OCI-LY1 (cell line): Measurements from ENCODE around the gene ACHE.

Experiments
- H2AFZ ChIP-seq: fragments of 200-600 bp; sonication (generic), shearing (Covaris generic); 2 replicates; pipeline ENCODE4 v1.6.0; 2014; ENCODE audit warnings: antibody characterized with exemption, mild to moderate bottlenecking, low read length
- H3F3A ChIP-seq: fragments of 200-600 bp; sonication (generic), shearing (Covaris generic); 2 replicates; pipeline ENCODE4 v1.6.0; 2014; ENCODE audit warnings: mild to moderate bottlenecking, antibody characterized with exemption, low read length, moderate library complexity; ENCODE audit not compliant: insufficient read depth
- H3K27ac ChIP-seq: fragments of 200-600 bp; sonication (generic); 2 replicates; pipeline ENCODE4 v1.5.1; 2014; ENCODE audit warnings: low read length, mixed run types, mild to moderate bottlenecking, low read depth; ENCODE audit not compliant: poor library complexity, severe bottlenecking
- H3K27me3 ChIP-seq: fragments of 200-600 bp; sonication (generic); 2 replicates; pipeline ENCODE4 v1.6.0; 2014; ENCODE audit warnings: antibody characterized with exemption, mild to moderate bottlenecking, low read length, moderate library complexity; ENCODE audit not compliant: insufficient read depth
- H3K36me3 ChIP-seq: fragments of 200-600 bp; sonication (generic); 2 replicates; pipeline ENCODE4 v1.6.1; 2014; ENCODE audit warnings: mild to moderate bottlenecking, antibody characterized with exemption, low read length, moderate library complexity, mixed read lengths; ENCODE audit not compliant: insufficient read depth
- H3K4me1 ChIP-seq: fragments of 200-600 bp; sonication (generic); 2 replicates; pipeline ENCODE4 v1.5.1; 2014; ENCODE audit warnings: mild to moderate bottlenecking, low read length, moderate library complexity; ENCODE audit not compliant: insufficient read depth, severe bottlenecking
- H3K4me2 ChIP-seq: fragments of 200-600 bp; sonication (generic), shearing (Covaris generic); 2 replicates; pipeline ENCODE4 v1.6.1; 2014; ENCODE audit warnings: low read length
- H3K4me3 ChIP-seq: fragments of 200-600 bp; sonication (generic); 2 replicates; pipeline ENCODE4 v1.5.1; 2014; ENCODE audit warnings: low read length, low read depth, mild to moderate bottlenecking, mixed read lengths; ENCODE audit not compliant: poor library complexity, severe bottlenecking
- H3K79me2 ChIP-seq: fragments of 200-600 bp; shearing (Covaris generic); 2 replicates; pipeline ENCODE4 v1.6.1; 2016; ENCODE audit warnings: mixed run types, low read length, mixed read lengths; ENCODE audit not compliant: insufficient read depth
- H3K9ac ChIP-seq: fragments of 200-600 bp; sonication (generic), shearing (Covaris generic); 2 replicates; pipeline ENCODE4 v1.6.1; 2014; ENCODE audit warnings: mild to moderate bottlenecking, low read length, mixed read lengths
- H3K9me2 ChIP-seq: fragments of 200-600 bp; sonication (generic), shearing (Covaris generic); 2 replicates; pipeline ENCODE4 v1.6.1; 2014; ENCODE audit warnings: low read depth, mild to moderate bottlenecking, low read length, mixed read lengths
- H3K9me3 ChIP-seq: fragments of 200-600 bp; shearing (Covaris generic); 2 replicates; pipeline ENCODE4 v1.6.1; 2014; ENCODE audit warnings: low read length, mixed read lengths
- H4K20me1 ChIP-seq: fragments of 200-600 bp; sonication (generic), shearing (Covaris generic); 2 replicates; pipeline ENCODE4 v1.6.0; 2016; ENCODE audit warnings: mild to moderate bottlenecking, low read length; ENCODE audit not compliant: insufficient read depth
- EZH2 ChIP-seq: fragments of 200-600 bp; sonication (generic), shearing (Covaris generic); IDR thresholded peaks from 2 replicates; pipeline ENCODE4 v1.8.0; 2017; ENCODE audit warnings: borderline replicate concordance, mixed run types, mild to moderate bottlenecking, antibody characterized with exemption, low read length, moderate library complexity, mixed read lengths
- TF ChIP-seq, protein P1 (sequence below): fragments of 200-600 bp; sonication (generic), shearing (Covaris generic); IDR thresholded peaks from 2 replicates; pipeline ENCODE4 v1.5.1; 2017; ENCODE audit warnings: mild to moderate bottlenecking, antibody characterized with exemption, low read length, moderate library complexity, mixed read lengths

ACHE gene

DNA sequence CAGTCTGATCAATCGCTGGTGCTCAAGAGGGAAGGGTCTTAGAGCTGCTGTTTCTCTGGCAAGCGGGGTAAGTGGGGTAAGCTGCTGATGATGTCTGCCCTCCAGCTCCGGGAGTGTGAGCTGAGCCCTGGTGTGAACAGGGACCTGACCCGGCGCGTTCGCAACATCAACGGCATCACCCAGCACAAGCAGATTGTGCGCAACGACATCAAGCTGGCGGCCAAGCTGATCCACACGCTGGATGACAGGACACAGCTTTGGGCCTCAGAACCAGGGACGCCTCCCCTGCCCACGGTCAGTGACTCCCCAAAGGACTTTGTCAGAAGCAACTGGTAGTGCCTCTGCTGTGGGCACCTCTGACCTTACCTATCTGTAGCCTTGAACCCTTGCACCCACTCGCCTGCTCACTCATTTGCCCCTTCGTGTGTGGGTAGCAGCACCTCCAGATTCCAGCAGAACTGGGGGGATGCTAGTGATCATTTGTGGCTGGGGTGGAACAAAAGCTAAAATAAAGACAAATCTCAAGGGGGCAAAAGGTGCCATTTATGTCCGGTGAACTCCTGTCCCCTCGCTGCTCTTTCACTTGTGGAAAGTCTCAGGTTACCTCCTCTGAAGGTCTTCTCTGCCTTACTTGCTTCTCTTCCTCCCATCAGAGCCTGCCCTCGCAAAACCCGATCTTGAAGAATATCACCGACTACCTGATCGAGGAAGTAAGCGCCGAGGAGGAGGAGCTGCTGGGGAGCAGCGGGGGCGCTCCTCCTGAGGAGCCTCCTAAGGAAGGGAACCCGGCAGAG lies 9.3 kb downstream of the ACHE start:
- H3K36me3 ChIP-seq: peaks cover 72% of the 10 kb centered on the region
- no peaks in the 10 kb centered on the region for H3K9me2 ChIP-seq
- no peak overlapping the region for H2AFZ ChIP-seq
- H3K9ac ChIP-seq: no peak overlapping the region
- H4K20me1 ChIP-seq: no peaks in the 10 kb centered on the region
- peak overlapping the region; percentile 78; the same call in 1 of the 2 replicates for H3K4me2 ChIP-seq
- H3F3A ChIP-seq: 0 out of 2 replicates have a peak, but pooled peaks cover 6% of the 10 kb centered on the region
- H3K27me3 ChIP-seq: 0 out of 2 replicates have a peak, but pooled peaks cover 4% of the 10 kb centered on the region
- no peaks in the 10 kb centered on the region for H3K79me2 ChIP-seq
- H3K9me3 ChIP-seq: no peaks in the 10 kb centered on the region
- H3K27ac ChIP-seq: peak overlapping the region; percentile 85
- TF ChIP-seq EZH2: no peak
- TF ChIP-seq, protein P1, sequence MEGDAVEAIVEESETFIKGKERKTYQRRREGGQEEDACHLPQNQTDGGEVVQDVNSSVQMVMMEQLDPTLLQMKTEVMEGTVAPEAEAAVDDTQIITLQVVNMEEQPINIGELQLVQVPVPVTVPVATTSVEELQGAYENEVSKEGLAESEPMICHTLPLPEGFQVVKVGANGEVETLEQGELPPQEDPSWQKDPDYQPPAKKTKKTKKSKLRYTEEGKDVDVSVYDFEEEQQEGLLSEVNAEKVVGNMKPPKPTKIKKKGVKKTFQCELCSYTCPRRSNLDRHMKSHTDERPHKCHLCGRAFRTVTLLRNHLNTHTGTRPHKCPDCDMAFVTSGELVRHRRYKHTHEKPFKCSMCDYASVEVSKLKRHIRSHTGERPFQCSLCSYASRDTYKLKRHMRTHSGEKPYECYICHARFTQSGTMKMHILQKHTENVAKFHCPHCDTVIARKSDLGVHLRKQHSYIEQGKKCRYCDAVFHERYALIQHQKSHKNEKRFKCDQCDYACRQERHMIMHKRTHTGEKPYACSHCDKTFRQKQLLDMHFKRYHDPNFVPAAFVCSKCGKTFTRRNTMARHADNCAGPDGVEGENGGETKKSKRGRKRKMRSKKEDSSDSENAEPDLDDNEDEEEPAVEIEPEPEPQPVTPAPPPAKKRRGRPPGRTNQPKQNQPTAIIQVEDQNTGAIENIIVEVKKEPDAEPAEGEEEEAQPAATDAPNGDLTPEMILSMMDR: no peak
- H3K4me1 ChIP-seq: peaks cover 41% of the 10 kb centered on the region
- H3K4me3 ChIP-seq: no peak overlapping the region

GRCh38 chr7:100885440-100886141 lies 10.1 kb downstream of the ACHE start:
- no peak overlapping the region for H3K4me3 ChIP-seq
- H3K4me2 ChIP-seq: no peak overlapping the region
- H3K79me2 ChIP-seq: peaks cover 5% of the 10 kb centered on the region
- no peak for TF ChIP-seq EZH2
- TF ChIP-seq, protein P1: no peak
- no peak overlapping the region for H3K27ac ChIP-seq
- no peaks in the 10 kb centered on the region for H4K20me1 ChIP-seq
- H3K27me3 ChIP-seq: 0 out of 2 replicates have a peak, but pooled peaks cover 2% of the 10 kb centered on the region
- H3K9ac ChIP-seq: no peak overlapping the region
- no peak overlapping the region for H2AFZ ChIP-seq
- H3F3A ChIP-seq: 0 out of 2 replicates have a peak, but pooled peaks cover 6% of the 10 kb centered on the region
- peaks cover 39% of the 10 kb centered on the region for H3K4me1 ChIP-seq
- H3K36me3 ChIP-seq: peaks cover 80% of the 10 kb centered on the region
- H3K9me3 ChIP-seq: no peaks in the 10 kb centered on the region
- no peaks in the 10 kb centered on the region for H3K9me2 ChIP-seq

- H3K4me2 ChIP-seq: no peak overlapping the region
- H3K9me2 ChIP-seq: no peaks in the 10 kb centered on the region
- H3K9me3 ChIP-seq: no peaks in the 10 kb centered on the region
- H3K36me3 ChIP-seq: peaks cover 85% of the 10 kb centered on the region
- TF ChIP-seq EZH2: no peak
- TF ChIP-seq, protein P1: no peak
- H4K20me1 ChIP-seq: no peaks in the 10 kb centered on the region
- H2AFZ ChIP-seq: no peak overlapping the region
- no peak overlapping the region for H3K4me3 ChIP-seq
- H3F3A ChIP-seq: 0 out of 2 replicates have a peak, but pooled peaks cover 6% of the 10 kb centered on the region
- H3K9ac ChIP-seq: no peak overlapping the region
- no peak overlapping the region for H3K27ac ChIP-seq
- peaks cover 32% of the 10 kb centered on the region for H3K4me1 ChIP-seq
- H3K79me2 ChIP-seq: peaks cover 11% of the 10 kb centered on the region
- H3K27me3 ChIP-seq: no peaks in the 10 kb centered on the region
Measured at GRCh38 chr7:100884736-100885439, 10.8 kb downstream of the ACHE start.
